ENCODE results near the gene CELF2. TPM values are rescaled to one million over a fixed set of nuclear protein-coding genes. Genes with fewer than 3 reads are reported as not detected.

The CELF2 gene
- total and polyA plus RNA-seq, 4 donors = 43.3 to 65.6 (median 50.1) TPM

GRCh38 chr10:11049806-11050205 is 32.1 kb downstream of the CELF2 start:
- no peak overlapping the region for H3K27ac ChIP-seq (ENCODE audit: low read depth, low read length)
- no peaks in the 10 kb centered on the region for H3K9me3 ChIP-seq (ENCODE audit: control insufficient read depth, insufficient read depth, low read length)
- H3K4me3 ChIP-seq (ENCODE audit: low read depth, low read length) = no peak overlapping the region
- 55% methylated on average over 5 of the region's 5 CpGs for WGBS (ENCODE audit: insufficient coverage)
- peaks cover 2% of the 10 kb centered on the region for H3K36me3 ChIP-seq (ENCODE audit: control insufficient read depth, insufficient read depth, low read length)
- peaks cover 17% of the 10 kb centered on the region for H3K4me1 ChIP-seq (ENCODE audit: control insufficient read depth, insufficient read depth, low read length)
- peak in 1 of 6 donors; percentile 31 for DNase-seq (ENCODE audit: low read depth in 4 of 6, low spot score in 6 of 6)
- H3K27me3 ChIP-seq (ENCODE audit: control insufficient read depth, insufficient read depth, low read length) = no peaks in the 10 kb centered on the region

- Histone ChIP-seq H3K27ac (ENCODE audit: low read depth, low read length) (no peak overlapping the region), H3K27me3 (ENCODE audit: control insufficient read depth, insufficient read depth, low read length) (no peaks in the 10 kb centered on the region), H3K9me3 (ENCODE audit: control insufficient read depth, insufficient read depth, low read length) (no peaks in the 10 kb centered on the region), H3K4me1 (ENCODE audit: control insufficient read depth, insufficient read depth, low read length) (peaks cover 17% of the 10 kb centered on the region), H3K4me3 (ENCODE audit: low read depth, low read length) (no peak overlapping the region), H3K36me3 (ENCODE audit: control insufficient read depth, insufficient read depth, low read length) (peaks cover 3% of the 10 kb centered on the region)
- 75% methylated on average over 6 of the region's 10 CpGs for WGBS (ENCODE audit: insufficient coverage)
- no peak for DNase-seq (ENCODE audit: low read depth in 4 of 6, low spot score in 6 of 6)
Observed at GRCh38 chr10:11050301-11051287, 32.9 kb downstream of the CELF2 start.

- Histone ChIP-seq H3K4me3 (ENCODE audit: low read depth, low read length) (no peak overlapping the region), H3K4me1 (ENCODE audit: control insufficient read depth, insufficient read depth, low read length) (peaks cover 5% of the 10 kb centered on the region), H3K27ac (ENCODE audit: low read depth, low read length) (peak overlapping the region; percentile 72), H3K36me3 (ENCODE audit: control insufficient read depth, insufficient read depth, low read length) (peaks cover 3% of the 10 kb centered on the region), H3K9me3 (ENCODE audit: control insufficient read depth, insufficient read depth, low read length) (peaks cover 1% of the 10 kb centered on the region), H3K27me3 (ENCODE audit: control insufficient read depth, insufficient read depth, low read length) (no peaks in the 10 kb centered on the region)
- no peak for DNase-seq (ENCODE audit: low read depth in 4 of 6, low spot score in 6 of 6)
- 60% methylated on average over 1 of the region's 6 CpGs for WGBS (ENCODE audit: insufficient coverage)
Observed at GRCh38 chr10:11057018-11057417, 39.3 kb downstream of the CELF2 start.

GRCh38 chr10:11057448-11057847 is 39.8 kb downstream of the CELF2 start:
- peak overlapping the region; percentile 72 for H3K27ac ChIP-seq (ENCODE audit: low read depth, low read length)
- no CpG with 5 or more reads among the region's 6 CpGs for WGBS (ENCODE audit: insufficient coverage)
- no peak overlapping the region for H3K4me3 ChIP-seq (ENCODE audit: low read depth, low read length)
- no peak for DNase-seq (ENCODE audit: low read depth in 4 of 6, low spot score in 6 of 6)
- H3K36me3 ChIP-seq (ENCODE audit: control insufficient read depth, insufficient read depth, low read length) = peaks cover 3% of the 10 kb centered on the region
- H3K4me1 ChIP-seq (ENCODE audit: control insufficient read depth, insufficient read depth, low read length) = peaks cover 5% of the 10 kb centered on the region
- peaks cover 2% of the 10 kb centered on the region for H3K9me3 ChIP-seq (ENCODE audit: control insufficient read depth, insufficient read depth, low read length)
- no peaks in the 10 kb centered on the region for H3K27me3 ChIP-seq (ENCODE audit: control insufficient read depth, insufficient read depth, low read length)

GRCh38 chr10:11057994-11058393 is 40.3 kb downstream of the CELF2 start:
- peaks cover 3% of the 10 kb centered on the region for H3K36me3 ChIP-seq (ENCODE audit: control insufficient read depth, insufficient read depth, low read length)
- H3K27ac ChIP-seq (ENCODE audit: low read depth, low read length) = peak overlapping the region; percentile 72
- H3K4me1 ChIP-seq (ENCODE audit: control insufficient read depth, insufficient read depth, low read length) = peaks cover 5% of the 10 kb centered on the region
- no peaks in the 10 kb centered on the region for H3K27me3 ChIP-seq (ENCODE audit: control insufficient read depth, insufficient read depth, low read length)
- no peak overlapping the region for H3K4me3 ChIP-seq (ENCODE audit: low read depth, low read length)
- H3K9me3 ChIP-seq (ENCODE audit: control insufficient read depth, insufficient read depth, low read length) = peaks cover 2% of the 10 kb centered on the region
- no CpG with 5 or more reads among the region's 4 CpGs for WGBS (ENCODE audit: insufficient coverage)
- DNase-seq (ENCODE audit: low read depth in 4 of 6, low spot score in 6 of 6) = no peak

GRCh38 chr10:11058965-11059364 is 41.3 kb downstream of the CELF2 start:
- peaks cover 2% of the 10 kb centered on the region for H3K9me3 ChIP-seq (ENCODE audit: control insufficient read depth, insufficient read depth, low read length)
- H3K27ac ChIP-seq (ENCODE audit: low read depth, low read length) = no peak overlapping the region
- no peaks in the 10 kb centered on the region for H3K27me3 ChIP-seq (ENCODE audit: control insufficient read depth, insufficient read depth, low read length)
- H3K36me3 ChIP-seq (ENCODE audit: control insufficient read depth, insufficient read depth, low read length) = peaks cover 3% of the 10 kb centered on the region
- DNase-seq (ENCODE audit: low read depth in 4 of 6, low spot score in 6 of 6) = no peak
- H3K4me1 ChIP-seq (ENCODE audit: control insufficient read depth, insufficient read depth, low read length) = peaks cover 5% of the 10 kb centered on the region
- no peak overlapping the region for H3K4me3 ChIP-seq (ENCODE audit: low read depth, low read length)
- 100% methylated on average over 3 of the region's 8 CpGs for WGBS (ENCODE audit: insufficient coverage)

GRCh38 chr10:11063856-11064255 is 46.2 kb downstream of the CELF2 start:
- WGBS (ENCODE audit: insufficient coverage) = 49% methylated on average over 3 of the region's 5 CpGs
- Histone ChIP-seq H3K9me3 (ENCODE audit: control insufficient read depth, insufficient read depth, low read length) (peaks cover 2% of the 10 kb centered on the region), H3K4me3 (ENCODE audit: low read depth, low read length) (no peak overlapping the region), H3K36me3 (ENCODE audit: control insufficient read depth, insufficient read depth, low read length) (no peaks in the 10 kb centered on the region), H3K4me1 (ENCODE audit: control insufficient read depth, insufficient read depth, low read length) (peaks cover 2% of the 10 kb centered on the region), H3K27me3 (ENCODE audit: control insufficient read depth, insufficient read depth, low read length) (no peaks in the 10 kb centered on the region), H3K27ac (ENCODE audit: low read depth, low read length) (no peak overlapping the region)
- no peak for DNase-seq (ENCODE audit: low read depth in 4 of 6, low spot score in 6 of 6)

- H3K4me3 ChIP-seq (ENCODE audit: low read depth, low read length) = no peak overlapping the region
- no peaks in the 10 kb centered on the region for H3K36me3 ChIP-seq (ENCODE audit: control insufficient read depth, insufficient read depth, low read length)
- peaks cover 2% of the 10 kb centered on the region for H3K4me1 ChIP-seq (ENCODE audit: control insufficient read depth, insufficient read depth, low read length)
- no peak for DNase-seq (ENCODE audit: low read depth in 4 of 6, low spot score in 6 of 6)
- peaks cover 2% of the 10 kb centered on the region for H3K9me3 ChIP-seq (ENCODE audit: control insufficient read depth, insufficient read depth, low read length)
- 79% methylated on average over 3 of the region's 4 CpGs for WGBS (ENCODE audit: insufficient coverage)
- H3K27ac ChIP-seq (ENCODE audit: low read depth, low read length) = no peak overlapping the region
- no peaks in the 10 kb centered on the region for H3K27me3 ChIP-seq (ENCODE audit: control insufficient read depth, insufficient read depth, low read length)
Observed at GRCh38 chr10:11064832-11065231, 47.2 kb downstream of the CELF2 start.

GRCh38 chr10:11065567-11065966 is 47.9 kb downstream of the CELF2 start:
- 84% methylated on average over 3 of the region's 4 CpGs for WGBS (ENCODE audit: insufficient coverage)
- H3K9me3 ChIP-seq (ENCODE audit: control insufficient read depth, insufficient read depth, low read length) = peaks cover 2% of the 10 kb centered on the region

GRCh38 chr10:11066520-11066919 is 48.8 kb downstream of the CELF2 start:
- DNase-seq (ENCODE audit: low read depth in 4 of 6, low spot score in 6 of 6) = no peak
- no CpG with 5 or more reads among the region's 4 CpGs for WGBS (ENCODE audit: insufficient coverage)

More at GRCh38 chr10:11065567-11065966, 47.9 kb downstream of the CELF2 start:
- no peaks in the 10 kb centered on the region for H3K36me3 ChIP-seq (ENCODE audit: control insufficient read depth, insufficient read depth, low read length)
- no peak for DNase-seq (ENCODE audit: low read depth in 4 of 6, low spot score in 6 of 6)
- no peak overlapping the region for H3K27ac ChIP-seq (ENCODE audit: low read depth, low read length)
- H3K27me3 ChIP-seq (ENCODE audit: control insufficient read depth, insufficient read depth, low read length) = no peaks in the 10 kb centered on the region
- peaks cover 2% of the 10 kb centered on the region for H3K4me1 ChIP-seq (ENCODE audit: control insufficient read depth, insufficient read depth, low read length)
- no peak overlapping the region for H3K4me3 ChIP-seq (ENCODE audit: low read depth, low read length)

More at GRCh38 chr10:11066520-11066919, 48.8 kb downstream of the CELF2 start:
- Histone ChIP-seq H3K27me3 (ENCODE audit: control insufficient read depth, insufficient read depth, low read length) (no peaks in the 10 kb centered on the region), H3K36me3 (ENCODE audit: control insufficient read depth, insufficient read depth, low read length) (no peaks in the 10 kb centered on the region), H3K9me3 (ENCODE audit: control insufficient read depth, insufficient read depth, low read length) (peaks cover 2% of the 10 kb centered on the region), H3K27ac (ENCODE audit: low read depth, low read length) (no peak overlapping the region), H3K4me3 (ENCODE audit: low read depth, low read length) (no peak overlapping the region), H3K4me1 (ENCODE audit: control insufficient read depth, insufficient read depth, low read length) (peaks cover 2% of the 10 kb centered on the region)

All from spinal cord (tissue), 10 donors.